ENCODE data around the gene CSNK1G2. TPM values are rescaled to one million over a fixed set of nuclear protein-coding genes. Genes with fewer than 3 reads are reported as not detected.

The CSNK1G2 gene
- total RNA-seq, 4 donors from 2014 or later: 47.2 to 67.6 (median 60.8) TPM

GRCh38 chr19:1917146-1917545 is 23.8 kb upstream of the CSNK1G2 start:
- intact Hi-C loops (cut with DNase I): no loop called here
- Histone ChIP-seq H3K36me3 (peaks cover 40 to 50% of the 10 kb centered on the region in 2 donors), H3K4me1 (peaks cover 7 to 12% of the 10 kb centered on the region in 2 donors), H3K9me3 (no peaks in the 10 kb centered on the region), H3K4me3 (replicated peaks in 1 of 3) (no peak overlapping the region), H3K27ac (no peak overlapping the region), H3K27me3 (no peaks in the 10 kb centered on the region)
- WGBS, 2 donors: 89 to 95% methylated on average over 17 of the region's 17 CpGs
- no peak for DNase-seq
- TF ChIP-seq CTCF (IDR thresholded peaks at IDR 0.05): no peak
- TF ChIP-seq POLR2A (IDR thresholded peaks at IDR 0.05): no peak

- Histone ChIP-seq H3K27ac (no peak overlapping the region), H3K9me3 (no peaks in the 10 kb centered on the region), H3K4me3 (replicated peaks in 1 of 3) (no peak overlapping the region), H3K27me3 (no peaks in the 10 kb centered on the region), H3K4me1 (peaks cover 7 to 12% of the 10 kb centered on the region in 2 donors), H3K36me3 (peaks cover 39 to 44% of the 10 kb centered on the region in 2 donors)
- WGBS, 2 donors: 96 to 97% methylated on average over 19 to 24 of the region's 25 CpGs
- intact Hi-C loops (cut with DNase I): no loop called here
- DNase-seq: no peak
- TF ChIP-seq POLR2A (IDR thresholded peaks at IDR 0.05) (no peak), CTCF (IDR thresholded peaks at IDR 0.05) (no peak)
Measured at GRCh38 chr19:1917926-1918325, 23.0 kb upstream of the CSNK1G2 start.

- DNase-seq: no peak
- peaks cover 4 to 7% of the 10 kb centered on the region in 2 donors for H3K4me1 ChIP-seq
- H3K36me3 ChIP-seq: peaks cover 41 to 44% of the 10 kb centered on the region in 2 donors
- intact Hi-C loops (cut with DNase I): no loop called here
- 94 to 97% methylated on average over 10 to 24 of the region's 28 CpGs for WGBS, 2 donors
- no peaks in the 10 kb centered on the region for H3K27me3 ChIP-seq
- no peak overlapping the region for H3K4me3 ChIP-seq (replicated peaks in 1 of 3)
- H3K27ac ChIP-seq: no peak overlapping the region
- TF ChIP-seq CTCF (IDR thresholded peaks at IDR 0.05) (no peak), POLR2A (IDR thresholded peaks at IDR 0.05) (no peak)
- H3K9me3 ChIP-seq: no peaks in the 10 kb centered on the region
Measured at GRCh38 chr19:1918975-1919374, 22.0 kb upstream of the CSNK1G2 start.

GRCh38 chr19:1920644-1921043 is 20.3 kb upstream of the CSNK1G2 start:
- intact Hi-C loops (cut with DNase I): no loop called here
- WGBS, 2 donors: 95 to 98% methylated on average over 8 to 18 of the region's 19 CpGs
- Histone ChIP-seq H3K9me3 (no peaks in the 10 kb centered on the region), H3K4me1 (no peaks in the 10 kb centered on the region), H3K27me3 (no peaks in the 10 kb centered on the region), H3K36me3 (peaks cover 47 to 53% of the 10 kb centered on the region in 2 donors), H3K27ac (no peak overlapping the region), H3K4me3 (replicated peaks in 1 of 3) (no peak overlapping the region)
- DNase-seq: no peak
- TF ChIP-seq POLR2A (IDR thresholded peaks at IDR 0.05) (no peak), CTCF (IDR thresholded peaks at IDR 0.05) (no peak)

- WGBS, 2 donors: 93 to 94% methylated on average over 11 to 17 of the region's 19 CpGs
- intact Hi-C loops (cut with DNase I): no loop called here
Measured at GRCh38 chr19:1921326-1921725, 19.6 kb upstream of the CSNK1G2 start.

More at GRCh38 chr19:1921326-1921725, 19.6 kb upstream of the CSNK1G2 start:
- H3K27me3 ChIP-seq: no peaks in the 10 kb centered on the region
- H3K36me3 ChIP-seq: peaks cover 47 to 53% of the 10 kb centered on the region in 2 donors
- no peaks in the 10 kb centered on the region for H3K4me1 ChIP-seq
- no peak for TF ChIP-seq CTCF (IDR thresholded peaks at IDR 0.05)
- no peak for TF ChIP-seq POLR2A (IDR thresholded peaks at IDR 0.05)
- DNase-seq: no peak
- H3K4me3 ChIP-seq (replicated peaks in 1 of 3): no peak overlapping the region
- H3K9me3 ChIP-seq: no peaks in the 10 kb centered on the region
- no peak overlapping the region for H3K27ac ChIP-seq

All from thyroid gland (tissue), 4 donors.